HCT116 (cell line): ENCODE data around the gene PDE4D. TPM values are rescaled to one million over a fixed set of nuclear protein-coding genes. Genes with fewer than 3 reads are reported as not detected.

Experiments
- ATAC-seq: fragments of 200-7000 bp; cut with Tn5 transposase; 2 replicates; pipeline ENCODE4 v1.9.1; 2020; ENCODE audit warnings: mild to moderate bottlenecking, moderate library complexity
- BruUV-seq: library from RNA; stranded (reverse); fragments of 400-500 nt; replicated peaks from 2 replicates; lab custom pipeline; 2021; lab: Mats Ljungman, UMichigan
- CTCF ChIA-PET: fragments of 300-600 bp; sonication (Branson Sonifier 250); formaldehyde crosslinking; loops from one replicate; lab custom pipeline; 2021; ENCODE audit warnings: antibody characterized with exemption; lab: Charles Lee
- POLR2A ChIA-PET: fragments of 300-600, 350-600 bp; sonication (Branson Sonifier 250); formaldehyde crosslinking; loops from one replicate; lab custom pipeline; 2021; ENCODE audit warnings: antibody characterized with exemption; lab: Charles Lee
- RAD21 ChIA-PET, 2 experiments: fragments of 300-600 bp; sonication (Branson Sonifier 250); formaldehyde crosslinking; loops; one replicate each; lab custom pipeline; 2023; ENCODE audit warnings: low total read pairs in 2 of 2; ENCODE audit not compliant: uncharacterized antibody in 2 of 2, unreplicated experiment in 2 of 2, low non-redundant PET in 1 of 2; lab: Charles Lee
- DNase-seq: peaks from one replicate; pipeline ENCODE4 v3.0.0-alpha.2; 2010; ENCODE audit warnings: low read depth, low spot score
- H2AFZ ChIP-seq: fragments of 200-600 bp; shearing (Covaris generic), sonication (generic); 2 replicates; pipeline ENCODE4 v1.6.1; 2017; ENCODE audit warnings: low read depth, mixed run types, mixed read lengths, antibody characterized with exemption, low read length; ENCODE audit not compliant: poor library complexity, severe bottlenecking
- H3K27ac ChIP-seq: 2 replicates; pipeline ENCODE4 v1.5.1; 2012; ENCODE audit warnings: low read depth, low read length
- H3K27me3 ChIP-seq: fragments of 200-600 bp; sonication (generic); 2 replicates; pipeline ENCODE4 v1.6.1; 2016; ENCODE audit warnings: mixed run types, low read length, mixed read lengths; ENCODE audit not compliant: insufficient read depth
- H3K36me3 ChIP-seq, 2 experiments: fragments of 200-500 bp in 1 of 2; fragments of 200-600 bp in 1 of 2; sonication (Bioruptor generic) in 1 of 2; sonication (generic) in 1 of 2; 2 replicates each; pipeline versions ENCODE4 v1.5.1 to v1.6.1; 2014 to 2016; ENCODE audit warnings: low read length in 2 of 2, inconsistent platforms in 1 of 2, mixed read lengths in 1 of 2, mixed run types in 1 of 2; ENCODE audit not compliant: insufficient read depth in 2 of 2, control insufficient read depth in 1 of 2
- H3K4me1 ChIP-seq, 2 experiments: fragments of 200-600 bp in 1 of 2; sonication (generic) in 1 of 2; 2 replicates each; pipeline versions ENCODE4 v1.5.1 to v1.6.1; 2012 to 2017; ENCODE audit warnings: low read length in 2 of 2, inconsistent platforms in 1 of 2, mild to moderate bottlenecking in 1 of 2, mixed read lengths in 1 of 2, mixed run types in 1 of 2, moderate library complexity in 1 of 2; ENCODE audit not compliant: insufficient read depth in 2 of 2, control insufficient read depth in 1 of 2
- H3K4me2 ChIP-seq: fragments of 200-600 bp; sonication (generic); 2 replicates; pipeline ENCODE4 v1.6.1; 2017; ENCODE audit warnings: mixed run types, low read length, mixed read lengths
- H3K4me3 ChIP-seq, 2 experiments: fragments of 200-600 bp in 1 of 2; sonication (generic) in 1 of 2; replicated peaks in 1 of 2; 2 replicates each; pipeline ENCODE4 v1.5.1; 2011 to 2016; ENCODE audit warnings: low read length in 2 of 2, control low read depth in 1 of 2, low read depth in 1 of 2, mild to moderate bottlenecking in 1 of 2, mixed read lengths in 1 of 2, mixed run types in 1 of 2
- H3K79me2 ChIP-seq: fragments of 200-600 bp; sonication (generic); 2 replicates; pipeline ENCODE4 v1.6.1; 2017; ENCODE audit warnings: mild to moderate bottlenecking, mixed run types, low read length, moderate library complexity, mixed read lengths; ENCODE audit not compliant: insufficient read depth
- H3K9ac ChIP-seq: fragments of 200-600 bp; sonication (generic); 2 replicates; pipeline ENCODE4 v1.6.1; 2016; ENCODE audit warnings: low read length, mixed read lengths
- H3K9me2 ChIP-seq: fragments of 200-600 bp; sonication (generic), shearing (Covaris generic); 2 replicates; pipeline ENCODE4 v1.6.1; 2017; ENCODE audit warnings: mixed run types, mild to moderate bottlenecking, moderate library complexity; ENCODE audit not compliant: insufficient read depth
- H3K9me3 ChIP-seq, 2 experiments: fragments of 200-500 bp in 1 of 2; fragments of 200-600 bp in 1 of 2; sonication (Bioruptor generic) in 1 of 2; sonication (generic) in 1 of 2; 2 replicates each; pipeline ENCODE4 v1.6.1; 2014 to 2017; ENCODE audit warnings: low read length in 2 of 2, mixed read lengths in 2 of 2, inconsistent platforms in 1 of 2, low read depth in 1 of 2, mild to moderate bottlenecking in 1 of 2, mixed run types in 1 of 2, moderate library complexity in 1 of 2; ENCODE audit not compliant: control insufficient read depth in 1 of 2, insufficient read depth in 1 of 2
- H4K20me1 ChIP-seq: fragments of 200-600 bp; sonication (generic), shearing (Covaris generic); 2 replicates; pipeline ENCODE4 v1.6.1; 2017; ENCODE audit warnings: mixed run types, mild to moderate bottlenecking, moderate library complexity; ENCODE audit not compliant: insufficient read depth
- EGR1 ChIP-seq: IDR thresholded peaks from 2 replicates; pipeline ENCODE4 v1.6.1; 2012; ENCODE audit warnings: low read depth
- ELF1 ChIP-seq: IDR thresholded peaks from 2 replicates; pipeline ENCODE4 v1.6.1; 2012; ENCODE audit warnings: low read depth, borderline replicate concordance
- EZH2 ChIP-seq: fragments of 200-600 bp; sonication (generic); IDR thresholded peaks from 2 replicates; pipeline ENCODE4 v1.6.1; 2017; ENCODE audit warnings: antibody characterized with exemption, mixed run types
- FOSL1 ChIP-seq: IDR thresholded peaks from 2 replicates; pipeline ENCODE4 v1.6.1; 2012; ENCODE audit warnings: low read depth
- JUND ChIP-seq: IDR thresholded peaks from 2 replicates; pipeline ENCODE4 v1.6.1; 2012
- MAX ChIP-seq: IDR thresholded peaks from 2 replicates; pipeline ENCODE4 v1.6.1; 2012
- POLR2AphosphoS5 ChIP-seq: IDR thresholded peaks from 2 replicates; pipeline ENCODE4 v1.6.1; 2011; ENCODE audit warnings: mild to moderate bottlenecking, low read depth, low read length, moderate library complexity
- SIN3A ChIP-seq: IDR thresholded peaks from 2 replicates; pipeline ENCODE4 v1.6.1; 2012; ENCODE audit warnings: low read depth
- SRF ChIP-seq: IDR thresholded peaks from 2 replicates; pipeline ENCODE4 v1.6.1; 2012; ENCODE audit warnings: low read depth
- YY1 ChIP-seq: IDR thresholded peaks from 2 replicates; pipeline ENCODE4 v1.6.1; 2011; ENCODE audit warnings: low read length, low read depth, moderate library complexity, mild to moderate bottlenecking; ENCODE audit not compliant: insufficient replicate concordance; ENCODE audit errors: extremely low read depth
- ZNF274 ChIP-seq: fragments of 200-500 bp; sonication (Bioruptor generic); IDR thresholded peaks from 2 replicates; pipeline ENCODE4 v1.6.1; 2014; ENCODE audit warnings: mild to moderate bottlenecking, low read depth, low read length, inconsistent platforms
- intact Hi-C: fragments of 100-400 bp; cut with micrococcal nuclease; formaldehyde crosslinking; loops from 2 replicates; pipeline ENCODE4 v1.10.0; 2022
- total RNA-seq: library from RNA; stranded (reverse); gene quantifications from one replicate; pipeline ENCODE4 v1.2.1, GENCODE V29; 2021; ENCODE audit not compliant: unreplicated experiment

The PDE4D gene
- total RNA-seq, 1 experiment from 2014 or later = 1.1 TPM

DNA sequence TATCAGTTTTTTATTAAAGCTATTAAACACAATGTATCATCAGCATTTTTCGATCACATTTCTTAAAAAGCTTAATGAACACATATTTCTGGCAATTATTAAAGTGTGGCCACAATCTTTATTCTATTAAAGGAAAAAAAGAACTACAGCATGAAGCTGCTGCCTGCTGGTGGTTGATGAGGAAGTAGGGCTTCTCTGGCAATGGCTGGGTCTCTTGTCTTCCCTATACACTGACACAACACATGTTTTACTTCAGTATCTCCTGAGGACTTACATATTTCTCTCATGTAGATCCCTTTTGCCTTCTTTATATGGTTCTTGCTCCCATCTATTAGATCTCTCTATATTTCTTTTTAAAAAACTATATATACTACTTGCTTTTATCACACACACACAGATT, 719.9 kb downstream of the PDE4D start (continued):
- TF ChIP-seq SRF (no peak), EZH2 (no peak), FOSL1 (no peak), MAX (no peak), ZNF274 (no peak), JUND (no peak), POLR2AphosphoS5 (no peak), ELF1 (no peak), SIN3A (no peak), YY1 (no peak), EGR1 (no peak)

- BruUV-seq = no TSS peak
- Histone ChIP-seq H3K79me2 (no peaks in the 10 kb centered on the region), H3K9ac (no peak overlapping the region), H3K36me3 (no peaks in the 10 kb centered on the region), H3K4me3 (no peak overlapping the region), H3K27ac (no peak overlapping the region), H2AFZ (no peak overlapping the region), H3K27me3 (peaks cover 5% of the 10 kb centered on the region; the same call in 1 of the 2 replicates), H3K9me2 (no peaks in the 10 kb centered on the region), H3K4me2 (no peak overlapping the region), H4K20me1 (no peaks in the 10 kb centered on the region; the same call in 1 of the 2 replicates), H3K4me1 (no peaks in the 10 kb centered on the region), H3K9me3 (no peaks in the 10 kb centered on the region)
- POLR2A ChIA-PET = no interaction called here
- intact Hi-C loops = no loop called here
- TF ChIP-seq MAX = no peak
- no peak for ATAC-seq
- DNase-seq = no peak
- CTCF ChIA-PET = no interaction called here
- RAD21 ChIA-PET = no interaction called here
Measured at GRCh38 chr5:59171131-59171530, 722.4 kb downstream of the PDE4D start.
